HEK293 (cell line): ENCODE data around the gene CCDC88C.

Source experiments
- CTCF ChIA-PET: fragments of 350-600 bp; formaldehyde crosslinking; extraction: SDS; loops from one replicate; lab custom pipeline; 2021; ENCODE audit warnings: antibody characterized with exemption; lab: Yijun Ruan, JAX
- POLR2A ChIA-PET: fragments of 300-600 bp; formaldehyde crosslinking; extraction: SDS; loops from one replicate; lab custom pipeline; 2020; ENCODE audit warnings: antibody characterized with exemption, inconsistent platforms; lab: Yijun Ruan, JAX
- H3K27ac ChIP-seq: fragments of 200-500 bp; sonication (Bioruptor generic); 2 replicates; pipeline ENCODE4 v1.5.1; 2014; ENCODE audit warnings: low read depth, low read length, control low read depth, inconsistent platforms; ENCODE audit errors: extremely low read depth
- H3K36me3 ChIP-seq, 2 experiments: fragments of 200-500 bp in 1 of 2; sonication (Bioruptor generic) in 1 of 2; 1 replicate in 1 of 2; 2 replicates in 1 of 2; pipeline ENCODE4 v1.5.1; 2014 to 2017; ENCODE audit warnings: inconsistent platforms in 2 of 2, low read length in 2 of 2; ENCODE audit not compliant: control insufficient read depth in 2 of 2, insufficient read depth in 1 of 2
- H3K4me1 ChIP-seq: fragments of 200-500 bp; sonication (Bioruptor generic); 2 replicates; pipeline ENCODE4 v1.5.1; 2014; ENCODE audit warnings: mild to moderate bottlenecking, low read length, inconsistent platforms; ENCODE audit not compliant: control insufficient read depth, insufficient read depth
- H3K4me3 ChIP-seq: 2 replicates; pipeline ENCODE4 v1.5.1; 2011; ENCODE audit warnings: low read depth, mild to moderate bottlenecking, control low read depth, low read length, moderate library complexity
- H3K9me3 ChIP-seq: fragments of 200-500 bp; sonication (Bioruptor generic); 2 replicates; pipeline ENCODE4 v1.5.1; 2014; ENCODE audit warnings: low read depth, low read length, inconsistent platforms; ENCODE audit not compliant: control insufficient read depth, insufficient read depth
- GLIS1 ChIP-seq: fragments of 450-650 bp; formaldehyde crosslinking; IDR thresholded peaks from 2 replicates; pipeline ENCODE4 v1.5.1; 2016; ENCODE audit warnings: missing biosample characterization, missing genetic modification characterization
- HOXA7 ChIP-seq: sonication (generic); formaldehyde crosslinking; IDR thresholded peaks from 2 replicates; pipeline ENCODE4 v1.8.1; 2022; ENCODE audit warnings: missing genetic modification reagents, borderline replicate concordance
- HOXD13 ChIP-seq: sonication (generic); formaldehyde crosslinking; IDR thresholded peaks from 2 replicates; pipeline ENCODE4 v1.8.0; 2022; ENCODE audit warnings: missing genetic modification reagents, borderline replicate concordance
- KLF1 ChIP-seq: fragments of 450-650 bp; formaldehyde crosslinking; IDR thresholded peaks from 2 replicates; pipeline ENCODE4 v1.5.1; 2016; ENCODE audit warnings: missing biosample characterization, missing genetic modification characterization
- MEIS1 ChIP-seq: sonication (generic); formaldehyde crosslinking; IDR thresholded peaks from 2 replicates; pipeline ENCODE4 v1.8.1; 2022; ENCODE audit warnings: missing genetic modification reagents, mild to moderate bottlenecking, borderline replicate concordance
- MYNN ChIP-seq: fragments of 450-650 bp; formaldehyde crosslinking; IDR thresholded peaks from 2 replicates; pipeline ENCODE4 v1.5.1; 2016; ENCODE audit warnings: missing biosample characterization, missing genetic modification characterization, borderline replicate concordance
- REST ChIP-seq: fragments of 450-650 bp; formaldehyde crosslinking; IDR thresholded peaks from 2 replicates; pipeline ENCODE4 v1.5.1; 2016; ENCODE audit warnings: missing biosample characterization, missing genetic modification characterization
- ZBTB1 ChIP-seq: fragments of 450-650 bp; formaldehyde crosslinking; IDR thresholded peaks from 2 replicates; pipeline ENCODE4 v1.5.1; 2016; ENCODE audit warnings: missing biosample characterization, missing genetic modification characterization
- ZBTB20 ChIP-seq: fragments of 450-650 bp; formaldehyde crosslinking; IDR thresholded peaks from 2 replicates; pipeline ENCODE4 v1.5.1; 2016; ENCODE audit warnings: missing biosample characterization, missing genetic modification characterization
- ZNF19 ChIP-seq: fragments of 450-650 bp; formaldehyde crosslinking; IDR thresholded peaks from 2 replicates; pipeline ENCODE4; 2016; ENCODE audit warnings: missing biosample characterization, missing genetic modification characterization, low read depth
- ZNF221 ChIP-seq: fragments of 450-650 bp; formaldehyde crosslinking; IDR thresholded peaks from 2 replicates; pipeline ENCODE4 v1.5.1; 2017; ENCODE audit warnings: missing biosample characterization, missing genetic modification characterization, borderline replicate concordance
- ZNF24 ChIP-seq: fragments of 450-650 bp; formaldehyde crosslinking; IDR thresholded peaks from 2 replicates; pipeline ENCODE4 v1.5.1; 2016; ENCODE audit warnings: missing biosample characterization, missing genetic modification characterization
- ZNF266 ChIP-seq: fragments of 450-650 bp; formaldehyde crosslinking; IDR thresholded peaks from 2 replicates; pipeline ENCODE4 v1.5.1; 2016; ENCODE audit warnings: missing biosample characterization, missing genetic modification characterization, low read depth
- ZNF335 ChIP-seq: fragments of 450-650 bp; formaldehyde crosslinking; conservative IDR thresholded peaks from 2 replicates; pipeline ENCODE4 v1.5.1; 2016; ENCODE audit warnings: missing biosample characterization, missing genetic modification characterization
- ZNF404 ChIP-seq: fragments of 450-650 bp; formaldehyde crosslinking; IDR thresholded peaks from 2 replicates; pipeline ENCODE4 v1.5.1; 2017; ENCODE audit warnings: missing biosample characterization, missing genetic modification characterization
- ZNF549 ChIP-seq: fragments of 450-650 bp; IDR thresholded peaks from 2 replicates; pipeline ENCODE4 v1.5.1; 2018; ENCODE audit warnings: missing biosample characterization, missing genetic modification characterization, mild to moderate bottlenecking, inconsistent platforms, moderate library complexity
- ZNF624 ChIP-seq: fragments of 450-650 bp; formaldehyde crosslinking; IDR thresholded peaks from 2 replicates; pipeline ENCODE4 v1.5.1; 2017; ENCODE audit warnings: missing biosample characterization, missing genetic modification characterization
- ZNF664 ChIP-seq: fragments of 450-650 bp; formaldehyde crosslinking; IDR thresholded peaks from 2 replicates; pipeline ENCODE4 v1.5.1; 2016; ENCODE audit warnings: missing biosample characterization, missing genetic modification characterization
- ZNF792 ChIP-seq: fragments of 450-650 bp; formaldehyde crosslinking; IDR thresholded peaks from 2 replicates; pipeline ENCODE4 v1.5.1; 2016; ENCODE audit warnings: missing biosample characterization, missing genetic modification characterization
- ZSCAN16 ChIP-seq: fragments of 450-650 bp; formaldehyde crosslinking; IDR thresholded peaks from 2 replicates; pipeline ENCODE4 v1.5.1; 2016; ENCODE audit warnings: missing biosample characterization, missing genetic modification characterization
- ZSCAN23 ChIP-seq: fragments of 450-650 bp; formaldehyde crosslinking; IDR thresholded peaks from 2 replicates; pipeline ENCODE4 v1.5.1; 2016; ENCODE audit warnings: missing biosample characterization, missing genetic modification characterization
- TF ChIP-seq, protein P1 (sequence below): fragments of 450-650 bp; formaldehyde crosslinking; IDR thresholded peaks from 2 replicates; pipeline ENCODE4 v1.5.1; 2016; ENCODE audit warnings: missing biosample characterization, missing genetic modification characterization, low read depth
- TF ChIP-seq, protein P2 (sequence below): fragments of 450-650 bp; formaldehyde crosslinking; IDR thresholded peaks from 2 replicates; pipeline ENCODE4 v1.5.1; 2016; ENCODE audit warnings: missing biosample characterization, missing genetic modification characterization
- TF ChIP-seq, protein P3 (sequence below): fragments of 450-650 bp; formaldehyde crosslinking; IDR thresholded peaks from 2 replicates; pipeline ENCODE4 v1.5.1; 2016; ENCODE audit warnings: missing biosample characterization, missing genetic modification characterization

The CCDC88C gene

DNA sequence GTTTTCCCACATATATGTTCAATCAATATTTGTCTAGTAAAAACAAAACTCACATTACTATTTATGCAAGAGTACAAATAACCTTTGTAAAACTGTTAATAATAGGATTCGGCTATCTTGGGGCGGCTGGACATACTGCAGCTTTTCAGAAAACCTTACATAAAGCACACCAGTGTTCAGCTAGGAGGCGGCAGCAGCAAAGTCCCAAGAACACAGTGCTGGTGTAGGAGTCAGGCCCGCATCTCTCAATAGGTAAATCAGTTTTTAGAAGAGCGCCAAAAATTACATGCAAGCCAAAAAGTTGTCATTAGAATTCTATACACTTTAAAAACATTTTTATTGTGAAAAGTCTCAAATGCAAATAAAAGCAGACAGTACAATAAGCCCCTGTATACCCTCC lies 37.5 kb downstream of the CCDC88C start:
- peak overlapping the region; percentile 74 for H3K27ac ChIP-seq
- CTCF ChIA-PET: no interaction called here

DNA sequence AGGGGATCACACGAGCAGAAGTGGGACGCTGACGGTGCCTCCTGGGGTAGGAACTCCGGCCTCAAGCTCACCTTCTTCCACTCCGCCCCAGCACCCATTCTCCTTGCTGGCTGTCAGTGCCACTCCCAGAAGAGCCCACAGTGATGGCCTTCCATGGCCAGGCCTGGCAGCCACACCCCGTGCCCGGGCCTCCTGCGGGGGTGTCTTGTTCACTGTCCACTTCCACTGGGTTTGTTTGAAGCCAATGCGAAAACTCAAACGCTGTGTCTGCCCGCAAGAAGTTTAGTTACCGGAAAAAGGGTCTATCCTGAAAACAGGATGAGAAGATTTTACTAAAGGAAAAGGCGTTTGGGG lies 38.1 kb downstream of the CCDC88C start:
- peaks cover 38% of the 10 kb centered on the region for H3K4me1 ChIP-seq
- H3K4me3 ChIP-seq: no peak overlapping the region
- no peaks in the 10 kb centered on the region for H3K9me3 ChIP-seq
- no peaks in the 10 kb centered on the region for H3K36me3 ChIP-seq
- H3K27ac ChIP-seq: peak overlapping the region; percentile 74
- ChIA-PET POLR2A (interaction anchor here (1.2 kb wide), 1 partner anchor 37 kb away, joined by 3 read pairs; no protein-coding TSS in a partner anchor), CTCF (no interaction called here)
- TF ChIP-seq HOXD13 (CRISPR knock-in tag) (no peak), ZNF335 (no peak), ZNF549 (tag by site-specific recombination) (no peak), ZNF404 (tag by site-specific recombination) (no peak), ZBTB1 (no peak), ZSCAN16 (tag by site-specific recombination) (no peak), ZNF19 (tag by site-specific recombination) (no peak), REST (tag by site-specific recombination) (no peak), ZNF221 (no peak)
- TF ChIP-seq, protein P1, sequence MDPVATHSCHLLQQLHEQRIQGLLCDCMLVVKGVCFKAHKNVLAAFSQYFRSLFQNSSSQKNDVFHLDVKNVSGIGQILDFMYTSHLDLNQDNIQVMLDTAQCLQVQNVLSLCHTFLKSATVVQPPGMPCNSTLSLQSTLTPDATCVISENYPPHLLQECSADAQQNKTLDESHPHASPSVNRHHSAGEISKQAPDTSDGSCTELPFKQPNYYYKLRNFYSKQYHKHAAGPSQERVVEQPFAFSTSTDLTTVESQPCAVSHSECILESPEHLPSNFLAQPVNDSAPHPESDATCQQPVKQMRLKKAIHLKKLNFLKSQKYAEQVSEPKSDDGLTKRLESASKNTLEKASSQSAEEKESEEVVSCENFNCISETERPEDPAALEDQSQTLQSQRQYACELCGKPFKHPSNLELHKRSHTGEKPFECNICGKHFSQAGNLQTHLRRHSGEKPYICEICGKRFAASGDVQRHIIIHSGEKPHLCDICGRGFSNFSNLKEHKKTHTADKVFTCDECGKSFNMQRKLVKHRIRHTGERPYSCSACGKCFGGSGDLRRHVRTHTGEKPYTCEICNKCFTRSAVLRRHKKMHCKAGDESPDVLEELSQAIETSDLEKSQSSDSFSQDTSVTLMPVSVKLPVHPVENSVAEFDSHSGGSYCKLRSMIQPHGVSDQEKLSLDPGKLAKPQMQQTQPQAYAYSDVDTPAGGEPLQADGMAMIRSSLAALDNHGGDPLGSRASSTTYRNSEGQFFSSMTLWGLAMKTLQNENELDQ (tag by site-specific recombination): no peak

More for the DNA sequence above, 37.5 kb downstream of the CCDC88C start:
- no peaks in the 10 kb centered on the region for H3K9me3 ChIP-seq
- H3K4me3 ChIP-seq: no peak overlapping the region
- POLR2A ChIA-PET: interaction anchor here (1.2 kb wide), 1 partner anchor 36 kb away, joined by 3 read pairs; no protein-coding TSS in a partner anchor
- TF ChIP-seq HOXA7 (no peak), REST (tag by site-specific recombination) (no peak), KLF1 (tag by site-specific recombination) (no peak), ZSCAN23 (tag by site-specific recombination) (no peak), ZBTB20 (tag by site-specific recombination) (no peak), ZNF624 (no peak), MEIS1 (no peak), GLIS1 (tag by site-specific recombination) (no peak), MYNN (tag by site-specific recombination) (no peak), ZNF792 (tag by site-specific recombination) (no peak), ZNF24 (tag by site-specific recombination) (no peak), ZNF664 (tag by site-specific recombination) (no peak), ZNF266 (no peak)
- TF ChIP-seq, protein P2, sequence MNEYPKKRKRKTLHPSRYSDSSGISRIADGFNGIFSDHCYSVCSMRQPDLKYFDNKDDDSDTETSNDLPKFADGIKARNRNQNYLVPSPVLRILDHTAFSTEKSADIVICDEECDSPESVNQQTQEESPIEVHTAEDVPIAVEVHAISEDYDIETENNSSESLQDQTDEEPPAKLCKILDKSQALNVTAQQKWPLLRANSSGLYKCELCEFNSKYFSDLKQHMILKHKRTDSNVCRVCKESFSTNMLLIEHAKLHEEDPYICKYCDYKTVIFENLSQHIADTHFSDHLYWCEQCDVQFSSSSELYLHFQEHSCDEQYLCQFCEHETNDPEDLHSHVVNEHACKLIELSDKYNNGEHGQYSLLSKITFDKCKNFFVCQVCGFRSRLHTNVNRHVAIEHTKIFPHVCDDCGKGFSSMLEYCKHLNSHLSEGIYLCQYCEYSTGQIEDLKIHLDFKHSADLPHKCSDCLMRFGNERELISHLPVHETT (tag by site-specific recombination): no peak
- TF ChIP-seq, protein P3, sequence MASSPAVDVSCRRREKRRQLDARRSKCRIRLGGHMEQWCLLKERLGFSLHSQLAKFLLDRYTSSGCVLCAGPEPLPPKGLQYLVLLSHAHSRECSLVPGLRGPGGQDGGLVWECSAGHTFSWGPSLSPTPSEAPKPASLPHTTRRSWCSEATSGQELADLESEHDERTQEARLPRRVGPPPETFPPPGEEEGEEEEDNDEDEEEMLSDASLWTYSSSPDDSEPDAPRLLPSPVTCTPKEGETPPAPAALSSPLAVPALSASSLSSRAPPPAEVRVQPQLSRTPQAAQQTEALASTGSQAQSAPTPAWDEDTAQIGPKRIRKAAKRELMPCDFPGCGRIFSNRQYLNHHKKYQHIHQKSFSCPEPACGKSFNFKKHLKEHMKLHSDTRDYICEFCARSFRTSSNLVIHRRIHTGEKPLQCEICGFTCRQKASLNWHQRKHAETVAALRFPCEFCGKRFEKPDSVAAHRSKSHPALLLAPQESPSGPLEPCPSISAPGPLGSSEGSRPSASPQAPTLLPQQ (tag by site-specific recombination): no peak
- H3K4me1 ChIP-seq: peaks cover 38% of the 10 kb centered on the region
- no peaks in the 10 kb centered on the region for H3K36me3 ChIP-seq
